Measurements from ENCODE around the gene USP40.

DNA sequence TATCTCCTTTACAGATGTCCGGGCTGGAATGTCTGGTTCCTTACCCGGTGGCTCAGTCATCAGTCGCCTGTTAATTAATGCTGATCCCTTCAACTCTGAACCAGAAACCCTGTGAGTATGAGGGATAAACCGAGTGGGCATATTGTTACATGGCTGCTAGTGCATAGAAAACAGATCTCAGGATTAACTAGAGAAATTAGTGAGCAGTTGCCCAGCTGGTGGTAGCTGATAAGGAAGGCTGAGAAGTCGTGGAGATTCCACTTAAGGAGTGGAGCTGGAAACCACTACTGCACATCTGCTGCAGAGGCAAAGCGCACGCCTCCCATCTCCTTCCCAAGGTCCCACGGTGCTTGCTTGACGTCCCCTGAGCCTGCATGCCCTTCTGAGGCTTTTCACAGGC is 114.6 kb downstream of the USP40 start:
- TF ChIP-seq, protein P1, sequence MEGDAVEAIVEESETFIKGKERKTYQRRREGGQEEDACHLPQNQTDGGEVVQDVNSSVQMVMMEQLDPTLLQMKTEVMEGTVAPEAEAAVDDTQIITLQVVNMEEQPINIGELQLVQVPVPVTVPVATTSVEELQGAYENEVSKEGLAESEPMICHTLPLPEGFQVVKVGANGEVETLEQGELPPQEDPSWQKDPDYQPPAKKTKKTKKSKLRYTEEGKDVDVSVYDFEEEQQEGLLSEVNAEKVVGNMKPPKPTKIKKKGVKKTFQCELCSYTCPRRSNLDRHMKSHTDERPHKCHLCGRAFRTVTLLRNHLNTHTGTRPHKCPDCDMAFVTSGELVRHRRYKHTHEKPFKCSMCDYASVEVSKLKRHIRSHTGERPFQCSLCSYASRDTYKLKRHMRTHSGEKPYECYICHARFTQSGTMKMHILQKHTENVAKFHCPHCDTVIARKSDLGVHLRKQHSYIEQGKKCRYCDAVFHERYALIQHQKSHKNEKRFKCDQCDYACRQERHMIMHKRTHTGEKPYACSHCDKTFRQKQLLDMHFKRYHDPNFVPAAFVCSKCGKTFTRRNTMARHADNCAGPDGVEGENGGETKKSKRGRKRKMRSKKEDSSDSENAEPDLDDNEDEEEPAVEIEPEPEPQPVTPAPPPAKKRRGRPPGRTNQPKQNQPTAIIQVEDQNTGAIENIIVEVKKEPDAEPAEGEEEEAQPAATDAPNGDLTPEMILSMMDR (IDR thresholded peaks at IDR 0.05), result no peak
- TF ChIP-seq POLR2A (IDR thresholded peaks at IDR 0.05; ENCODE audit: low read depth) (no peak), EP300 (IDR thresholded peaks at IDR 0.05) (no peak)

Data from esophagus muscularis mucosa (tissue), 4 donors.